Glomerular visceral epithelial cell (primary cell): Measurements from ENCODE around the gene SHROOM2.
"Not testable (repeated sequence)": the region's sequence is repeated elsewhere in the genome, so short reads cannot be mapped to it uniquely, and the experiment has no call there.

Experiments used
- DNase-seq: peaks from one replicate; pipeline ENCODE4 v3.0.0-alpha.2; 2016; ENCODE audit errors: extremely low spot score

SHROOM2 gene

GRCh38 chrX:9829308-9830267 is 43.4 kb downstream of the SHROOM2 start:
- peak; percentile 89 for DNase-seq

- DNase-seq, result no peak
Observed at GRCh38 chrX:9832811-9833210, 46.6 kb downstream of the SHROOM2 start.

GRCh38 chrX:9835585-9836210 is 49.5 kb downstream of the SHROOM2 start:
- no peak for DNase-seq

GRCh38 chrX:9842541-9842940 is 56.3 kb downstream of the SHROOM2 start:
- peak; percentile 55 for DNase-seq

- DNase-seq, result no peak
Observed at GRCh38 chrX:9844936-9845577, 58.8 kb downstream of the SHROOM2 start.

- no peak for DNase-seq
Observed at GRCh38 chrX:9845578-9845952, 59.3 kb downstream of the SHROOM2 start.

- DNase-seq, result peak; percentile 79
Observed at GRCh38 chrX:9846631-9847030, 60.4 kb downstream of the SHROOM2 start.

- DNase-seq, result peak; percentile 82
Observed at GRCh38 chrX:9847071-9847470, 60.8 kb downstream of the SHROOM2 start.

- DNase-seq, result no peak
Observed at GRCh38 chrX:9848718-9849479, 62.7 kb downstream of the SHROOM2 start.

GRCh38 chrX:9851890-9852289 is 65.7 kb downstream of the SHROOM2 start:
- peak; percentile 71 for DNase-seq

GRCh38 chrX:9853307-9853706 is 67.1 kb downstream of the SHROOM2 start:
- DNase-seq, result no peak

- DNase-seq, result peak; percentile 38
Observed at GRCh38 chrX:9855561-9856283, 69.5 kb downstream of the SHROOM2 start.

GRCh38 chrX:9856588-9856987 is 70.4 kb downstream of the SHROOM2 start:
- no peak for DNase-seq

GRCh38 chrX:9857575-9858474 is 71.6 kb downstream of the SHROOM2 start:
- no peak for DNase-seq

- not testable (repeated sequence) for DNase-seq
Observed at GRCh38 chrX:9858684-9859083, 72.5 kb downstream of the SHROOM2 start.

GRCh38 chrX:9859711-9860555 is 73.7 kb downstream of the SHROOM2 start:
- peak; percentile 60 for DNase-seq

GRCh38 chrX:9860826-9861225 is 74.6 kb downstream of the SHROOM2 start:
- DNase-seq, result no peak

GRCh38 chrX:9861711-9862110 is 75.5 kb downstream of the SHROOM2 start:
- DNase-seq, result no peak

- DNase-seq, result no peak
Observed at GRCh38 chrX:9862525-9862924, 76.3 kb downstream of the SHROOM2 start.
